AG09319 (cell line): Measurements from ENCODE around the gene BTBD10.
"Not testable (repeated sequence)": the region's sequence is repeated elsewhere in the genome, so short reads cannot be mapped to it uniquely, and the experiment has no call there.

Experiments
- DNase-seq: peaks from one replicate; pipeline ENCODE4 v3.0.0-alpha.2; 2010; ENCODE audit warnings: low read depth; ENCODE audit errors: extremely low read depth
- TF ChIP-seq, protein P1 (sequence below): IDR thresholded peaks from 2 replicates; pipeline ENCODE4 v1.5.1; 2011; ENCODE audit warnings: low read depth, mild to moderate bottlenecking, inconsistent platforms, low read length, moderate library complexity

BTBD10 gene

DNA sequence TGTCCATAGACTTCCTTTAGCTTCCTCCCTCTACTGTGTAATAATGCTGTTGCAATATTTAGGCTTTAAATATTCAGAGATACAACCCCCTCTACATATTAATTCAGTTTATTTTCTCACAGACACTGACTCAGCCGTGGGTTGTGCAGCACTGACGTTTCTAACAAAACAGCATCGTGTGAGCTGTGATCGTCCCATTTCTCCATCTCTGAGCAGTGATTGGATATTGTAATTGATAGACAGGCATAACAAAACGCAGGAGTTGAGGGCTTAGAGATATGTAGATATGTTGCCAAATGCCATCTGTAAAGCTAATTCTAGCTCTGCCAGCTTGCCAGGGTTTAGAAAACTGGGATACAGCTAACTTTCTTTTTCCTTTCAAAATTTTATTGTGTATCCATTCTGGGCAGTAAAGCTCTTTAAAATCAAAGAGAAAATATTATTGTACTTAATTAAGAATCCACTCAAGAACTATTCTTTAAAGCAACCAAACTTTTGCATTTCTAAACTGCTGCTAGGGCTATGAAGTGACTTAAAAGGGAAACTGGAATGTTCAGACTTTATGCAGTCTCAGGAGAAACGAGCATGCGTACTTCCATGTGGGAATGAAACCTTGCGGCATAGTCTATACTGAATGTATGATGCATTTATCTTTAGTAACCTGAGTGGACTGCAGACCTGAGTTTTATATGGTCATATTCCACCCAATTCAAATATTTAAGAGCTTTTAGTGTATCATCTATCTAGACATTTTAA, 22.7 kb downstream of the BTBD10 start:
- peak; percentile 73 for DNase-seq
- TF ChIP-seq, protein P1, sequence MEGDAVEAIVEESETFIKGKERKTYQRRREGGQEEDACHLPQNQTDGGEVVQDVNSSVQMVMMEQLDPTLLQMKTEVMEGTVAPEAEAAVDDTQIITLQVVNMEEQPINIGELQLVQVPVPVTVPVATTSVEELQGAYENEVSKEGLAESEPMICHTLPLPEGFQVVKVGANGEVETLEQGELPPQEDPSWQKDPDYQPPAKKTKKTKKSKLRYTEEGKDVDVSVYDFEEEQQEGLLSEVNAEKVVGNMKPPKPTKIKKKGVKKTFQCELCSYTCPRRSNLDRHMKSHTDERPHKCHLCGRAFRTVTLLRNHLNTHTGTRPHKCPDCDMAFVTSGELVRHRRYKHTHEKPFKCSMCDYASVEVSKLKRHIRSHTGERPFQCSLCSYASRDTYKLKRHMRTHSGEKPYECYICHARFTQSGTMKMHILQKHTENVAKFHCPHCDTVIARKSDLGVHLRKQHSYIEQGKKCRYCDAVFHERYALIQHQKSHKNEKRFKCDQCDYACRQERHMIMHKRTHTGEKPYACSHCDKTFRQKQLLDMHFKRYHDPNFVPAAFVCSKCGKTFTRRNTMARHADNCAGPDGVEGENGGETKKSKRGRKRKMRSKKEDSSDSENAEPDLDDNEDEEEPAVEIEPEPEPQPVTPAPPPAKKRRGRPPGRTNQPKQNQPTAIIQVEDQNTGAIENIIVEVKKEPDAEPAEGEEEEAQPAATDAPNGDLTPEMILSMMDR = no peak

GRCh38 chr11:13438291-13438690, 24.7 kb downstream of the BTBD10 start:
- TF ChIP-seq, protein P1 = no peak
- DNase-seq = no peak

GRCh38 chr11:13436836-13437235, 26.2 kb downstream of the BTBD10 start:
- not testable (repeated sequence) for DNase-seq

DNA sequence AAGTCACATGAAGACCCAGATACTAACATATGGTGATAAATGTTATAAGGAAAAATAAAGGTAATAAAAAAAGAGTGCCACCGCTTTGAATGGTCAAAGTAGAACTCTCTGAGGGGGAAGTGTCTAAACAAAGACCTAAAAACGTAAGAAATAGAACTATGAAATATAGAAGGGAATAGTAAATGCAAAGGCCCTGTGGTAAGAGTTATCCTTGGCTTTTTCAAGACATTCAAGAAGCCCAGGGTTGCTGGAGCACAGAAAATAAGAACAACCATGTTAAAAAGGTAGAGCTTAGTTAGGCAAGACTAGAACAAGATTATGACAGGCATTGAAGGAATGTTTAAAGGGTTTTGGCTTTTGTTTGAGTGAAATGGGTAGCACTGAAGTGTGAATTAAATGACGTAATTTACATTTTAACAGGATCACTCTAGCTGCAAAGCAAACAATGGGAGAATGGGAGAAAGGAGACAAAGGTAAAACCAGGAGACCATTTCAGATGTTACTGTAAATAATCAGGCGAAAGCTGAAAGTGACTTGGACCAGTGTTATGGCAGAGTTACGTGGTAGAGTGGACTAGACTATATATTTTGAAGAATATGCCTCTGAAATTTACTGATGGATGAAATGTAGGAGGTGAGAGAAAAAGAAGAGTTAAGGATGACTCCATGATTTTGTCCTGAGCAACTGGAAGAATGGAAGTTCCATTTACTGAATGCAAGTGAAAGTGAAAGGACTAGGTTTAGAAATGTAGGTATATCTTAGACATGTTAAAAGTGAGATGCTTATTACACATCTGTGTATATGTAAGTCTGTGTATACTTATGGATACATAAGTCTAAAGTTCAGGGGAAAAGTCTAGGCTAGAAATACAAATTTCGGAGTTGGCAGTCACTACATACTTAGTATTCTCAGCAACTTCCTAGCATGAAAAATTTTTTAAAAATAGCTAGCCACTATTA, 28.5 kb downstream of the BTBD10 start:
- no peak for DNase-seq
- TF ChIP-seq, protein P1 = no peak

- TF ChIP-seq, protein P1 = no peak
- DNase-seq = no peak
Measured at GRCh38 chr11:13433437-13433836, 29.6 kb downstream of the BTBD10 start.

GRCh38 chr11:13429836-13430235, 33.2 kb downstream of the BTBD10 start:
- DNase-seq = no peak

GRCh38 chr11:13429288-13429687, 33.7 kb downstream of the BTBD10 start:
- DNase-seq = no peak
- TF ChIP-seq, protein P1 = no peak

More at GRCh38 chr11:13429836-13430235, 33.2 kb downstream of the BTBD10 start:
- TF ChIP-seq, protein P1 = no peak
